CD4-positive, alpha-beta T cell (primary cell): Measurements from ENCODE around the gene VAMP2. TPM values are rescaled to one million over a fixed set of nuclear protein-coding genes. Genes with fewer than 3 reads are reported as not detected.

Source experiments
- ATAC-seq: fragments of 200-7000 bp; cut with Tn5 transposase; one replicate; pipeline ENCODE4 v1.10.0; 2022; ENCODE audit warnings: mild to moderate bottlenecking; ENCODE audit not compliant: poor library complexity
- CTCF ChIA-PET: fragments of 350-600 bp; sonication (Branson Sonifier 250); formaldehyde crosslinking; loops from one replicate; lab custom pipeline; 2021; ENCODE audit warnings: antibody characterized with exemption, inconsistent platforms; lab: Charles Lee
- POLR2A ChIA-PET: fragments of 350-600 bp; sonication (Branson Sonifier 250); formaldehyde crosslinking; loops from one replicate; lab custom pipeline; 2021; ENCODE audit warnings: antibody characterized with exemption, inconsistent platforms; lab: Charles Lee
- DNase-seq, 14 experiments: peaks; one replicate each; pipeline ENCODE4 v3.0.0-alpha.2; 2013 to 2020; ENCODE audit warnings: mixed read lengths in 2 of 14
- H3K27ac ChIP-seq, 2 donors: one replicate each; pipeline versions ENCODE4 v1.5.1 to v1.7.0; 2013; ENCODE audit warnings: low read length in 2 of 2, low read depth in 1 of 2, mild to moderate bottlenecking in 1 of 2
- H3K27me3 ChIP-seq, 2 experiments: 1 replicate in 1 of 2; 2 replicates in 1 of 2; pipeline versions ENCODE4 v1.6.1 to v1.7.0; 2013; ENCODE audit warnings: low read length in 2 of 2, control low read depth in 1 of 2, mild to moderate bottlenecking in 1 of 2, moderate library complexity in 1 of 2; ENCODE audit not compliant: insufficient read depth in 2 of 2, control insufficient read depth in 1 of 2
- H3K36me3 ChIP-seq: one replicate; pipeline ENCODE4 v1.6.1; 2013; ENCODE audit warnings: low read length, control low read depth; ENCODE audit not compliant: insufficient read depth
- H3K4me1 ChIP-seq: one replicate; pipeline ENCODE4 v1.6.1; 2013; ENCODE audit warnings: low read length, control low read depth; ENCODE audit not compliant: insufficient read depth
- H3K4me3 ChIP-seq: one replicate; pipeline ENCODE4 v1.5.1; 2013; ENCODE audit warnings: mild to moderate bottlenecking, low read length, moderate library complexity
- H3K9me3 ChIP-seq, 2 experiments: 1 replicate in 1 of 2; 2 replicates in 1 of 2; pipeline versions ENCODE4 v1.6.1 to v1.7.0; 2013; ENCODE audit warnings: low read length in 2 of 2, mild to moderate bottlenecking in 2 of 2, control low read depth in 1 of 2, moderate library complexity in 1 of 2; ENCODE audit not compliant: control insufficient read depth in 1 of 2, insufficient read depth in 1 of 2
- H3K27ac Mint-ChIP-seq: one replicate; pipeline ENCODE4 v1.8.0; 2020; ENCODE audit warnings: mixed read lengths
- H3K27me3 Mint-ChIP-seq: one replicate; pipeline ENCODE4 v1.8.0; 2021; ENCODE audit warnings: mixed read lengths
- H3K36me3 Mint-ChIP-seq: one replicate; pipeline ENCODE4 v1.8.0; 2021; ENCODE audit warnings: low read depth, mixed read lengths
- H3K4me1 Mint-ChIP-seq: one replicate; pipeline ENCODE4 v1.8.0; 2021; ENCODE audit warnings: low read depth, mixed read lengths
- H3K4me3 Mint-ChIP-seq: one replicate; pipeline ENCODE4 v1.8.0; 2020; ENCODE audit warnings: mild to moderate bottlenecking, mixed read lengths
- H3K9me3 Mint-ChIP-seq: one replicate; pipeline ENCODE4 v1.8.0; 2020; ENCODE audit warnings: mixed read lengths
- intact Hi-C, 2 experiments: fragments of 100-400 bp; cut with DNase I in 1 of 2; cut with micrococcal nuclease in 1 of 2; formaldehyde crosslinking; loops; one replicate each; pipeline versions ENCODE4 v1.15.1 to v1.9.0; 2023 to 2025; cut with DNase I, micrococcal nuclease
- total RNA-seq, 174 experiments: library from RNA in 2 of 174; stranded (reverse) in 2 of 174; gene quantifications; one replicate each; pipeline ENCODE4 v1.2.3 and lab custom pipeline; 2021 to 2026
- TF ChIP-seq, protein P1 (sequence below): fragments of 200-600 bp; IDR thresholded peaks from one replicate; pipeline ENCODE4 v1.8.0; 2022; ENCODE audit warnings: antibody characterized with exemption, mild to moderate bottlenecking

The VAMP2 gene
- total RNA-seq, 2 experiments from 2014 or later = 351 to 366 TPM

DNA sequence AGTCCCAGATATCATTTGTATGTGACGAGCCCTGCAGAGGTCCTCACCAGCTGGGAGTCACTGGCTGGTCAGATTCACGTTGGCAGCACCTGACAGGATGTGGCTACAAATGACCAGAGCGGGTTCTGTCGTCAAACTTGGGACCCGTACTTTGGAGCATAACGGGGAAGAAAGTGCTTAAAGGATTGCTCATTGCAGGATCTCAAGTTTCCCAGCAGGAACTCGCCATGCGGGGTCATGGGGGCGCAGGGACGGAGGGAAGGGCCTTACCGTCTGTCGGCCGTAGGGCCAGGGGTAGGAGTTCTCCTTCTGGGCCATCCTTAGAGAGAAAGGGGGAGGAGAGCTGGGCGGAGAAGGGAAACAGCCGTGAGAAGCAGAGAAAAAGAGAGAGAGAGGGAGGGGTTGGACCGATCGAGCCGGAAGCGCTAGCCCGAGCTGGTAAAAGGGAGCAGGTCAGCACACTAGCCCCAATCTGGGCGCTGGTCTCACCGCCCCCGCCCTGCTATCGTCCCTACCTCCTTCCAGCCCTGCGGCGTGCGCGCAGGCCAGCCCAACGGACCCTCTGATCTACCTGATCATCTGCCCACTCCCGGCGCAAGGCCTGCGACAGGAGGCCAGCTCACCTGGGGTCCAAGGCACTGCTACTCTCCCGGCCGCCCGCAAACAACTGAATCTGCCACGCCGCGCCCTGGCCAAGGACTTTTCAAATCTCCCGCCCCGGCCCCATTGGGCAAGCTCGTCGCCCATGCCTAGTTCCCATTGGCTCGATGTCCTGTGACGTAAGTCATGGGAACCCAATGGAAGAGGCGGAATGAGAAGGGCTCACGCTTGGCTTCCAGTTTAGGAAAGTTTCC, 47.4 kb upstream of the VAMP2 start, which contains the start of gene AURKB:
Gene AURKB, minus strand, starts transcription at position 669 of the 854 bp plus-strand sequence. Its CDS starts 351 bp downstream, at position 318.
- H3K27ac ChIP-seq = peak within 1 kb of the TSS; percentile 40 to 50
- H3K9me3 Mint-ChIP-seq = no peaks in the 10 kb centered on the region
- peak within 1 kb of the TSS; percentile 76 for H3K4me3 ChIP-seq
- CTCF ChIA-PET = interaction anchor here (0.6 to 1.8 kb wide), 8 partner anchors 11 to 693 kb away, joined by 3 to 6 read pairs (median 4); partner anchors contain the start of gene CTC1
- no peaks in the 10 kb centered on the region for H3K36me3 ChIP-seq
- no peaks in the 10 kb centered on the region for H3K27me3 ChIP-seq
- peak; percentile 84 to 97 (median 90) for DNase-seq
- peak within 1 kb of the TSS; percentile 27 for H3K27ac Mint-ChIP-seq
- TF ChIP-seq, protein P1, sequence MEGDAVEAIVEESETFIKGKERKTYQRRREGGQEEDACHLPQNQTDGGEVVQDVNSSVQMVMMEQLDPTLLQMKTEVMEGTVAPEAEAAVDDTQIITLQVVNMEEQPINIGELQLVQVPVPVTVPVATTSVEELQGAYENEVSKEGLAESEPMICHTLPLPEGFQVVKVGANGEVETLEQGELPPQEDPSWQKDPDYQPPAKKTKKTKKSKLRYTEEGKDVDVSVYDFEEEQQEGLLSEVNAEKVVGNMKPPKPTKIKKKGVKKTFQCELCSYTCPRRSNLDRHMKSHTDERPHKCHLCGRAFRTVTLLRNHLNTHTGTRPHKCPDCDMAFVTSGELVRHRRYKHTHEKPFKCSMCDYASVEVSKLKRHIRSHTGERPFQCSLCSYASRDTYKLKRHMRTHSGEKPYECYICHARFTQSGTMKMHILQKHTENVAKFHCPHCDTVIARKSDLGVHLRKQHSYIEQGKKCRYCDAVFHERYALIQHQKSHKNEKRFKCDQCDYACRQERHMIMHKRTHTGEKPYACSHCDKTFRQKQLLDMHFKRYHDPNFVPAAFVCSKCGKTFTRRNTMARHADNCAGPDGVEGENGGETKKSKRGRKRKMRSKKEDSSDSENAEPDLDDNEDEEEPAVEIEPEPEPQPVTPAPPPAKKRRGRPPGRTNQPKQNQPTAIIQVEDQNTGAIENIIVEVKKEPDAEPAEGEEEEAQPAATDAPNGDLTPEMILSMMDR = no peak
- H3K27me3 Mint-ChIP-seq = no peaks in the 10 kb centered on the region
- H3K4me1 ChIP-seq = peaks cover 16% of the 10 kb centered on the region
- intact Hi-C loops = loop anchor here (1.0 to 5.0 kb wide), 2 partner anchors 12 to 37 kb away; partner anchors contain the start of genes CTC1 (in 2 of the 2) and PFAS (in 2 of the 2)
- H3K9me3 ChIP-seq = no peaks in the 10 kb centered on the region
- POLR2A ChIA-PET = interaction anchor here (0.6 to 8.7 kb wide), 16 partner anchors 9 to 91 kb away, joined by 3 to 109 read pairs (median 8); partner anchors contain the start of genes BORCS6, CTC1 and PFAS
- peaks cover 19% of the 10 kb centered on the region for H3K4me1 Mint-ChIP-seq
- no peaks in the 10 kb centered on the region for H3K36me3 Mint-ChIP-seq
- peak; percentile 100 for ATAC-seq
- peak within 1 kb of the TSS; percentile 90 for H3K4me3 Mint-ChIP-seq

DNA sequence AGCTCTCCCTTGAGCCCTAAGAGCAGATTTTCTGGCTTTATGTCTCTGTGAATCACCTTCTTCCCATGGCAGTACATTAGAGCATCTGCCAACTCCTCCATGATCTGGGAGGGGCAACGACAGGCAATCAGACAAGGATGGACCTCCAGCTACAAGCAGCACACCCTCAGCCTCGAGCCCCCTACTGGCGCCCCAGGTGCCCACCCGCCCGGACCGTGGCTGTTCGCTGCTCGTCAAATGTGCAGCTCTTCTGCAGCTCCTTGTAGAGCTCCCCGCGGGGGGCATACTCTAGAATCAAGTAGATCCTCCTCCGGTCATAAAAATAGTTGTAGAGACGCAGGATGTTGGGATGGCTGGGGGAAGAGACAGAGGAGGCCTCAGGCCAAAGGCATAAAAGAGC, 43.8 kb upstream of the VAMP2 start:
- no peaks in the 10 kb centered on the region for H3K9me3 Mint-ChIP-seq
- H3K27me3 Mint-ChIP-seq = no peaks in the 10 kb centered on the region
- Histone ChIP-seq H3K9me3 (no peaks in the 10 kb centered on the region), H3K36me3 (no peaks in the 10 kb centered on the region), H3K4me1 (peaks cover 16% of the 10 kb centered on the region), H3K27me3 (no peaks in the 10 kb centered on the region), H3K4me3 (no peak overlapping the region), H3K27ac (no peak overlapping the region)
- TF ChIP-seq, protein P1 = no peak
- no peak for DNase-seq
- CTCF ChIA-PET = no interaction called here
- no peaks in the 10 kb centered on the region for H3K36me3 Mint-ChIP-seq
- no peak overlapping the region for H3K4me3 Mint-ChIP-seq
- no peak for ATAC-seq
- intact Hi-C loops = no loop called here
- POLR2A ChIA-PET = interaction anchor here (1.3 to 8.7 kb wide), 2 partner anchors 16 to 41 kb away, joined by 5 to 109 read pairs; partner anchors contain the start of gene CTC1
- peaks cover 17% of the 10 kb centered on the region for H3K4me1 Mint-ChIP-seq
- no peak overlapping the region for H3K27ac Mint-ChIP-seq

DNA sequence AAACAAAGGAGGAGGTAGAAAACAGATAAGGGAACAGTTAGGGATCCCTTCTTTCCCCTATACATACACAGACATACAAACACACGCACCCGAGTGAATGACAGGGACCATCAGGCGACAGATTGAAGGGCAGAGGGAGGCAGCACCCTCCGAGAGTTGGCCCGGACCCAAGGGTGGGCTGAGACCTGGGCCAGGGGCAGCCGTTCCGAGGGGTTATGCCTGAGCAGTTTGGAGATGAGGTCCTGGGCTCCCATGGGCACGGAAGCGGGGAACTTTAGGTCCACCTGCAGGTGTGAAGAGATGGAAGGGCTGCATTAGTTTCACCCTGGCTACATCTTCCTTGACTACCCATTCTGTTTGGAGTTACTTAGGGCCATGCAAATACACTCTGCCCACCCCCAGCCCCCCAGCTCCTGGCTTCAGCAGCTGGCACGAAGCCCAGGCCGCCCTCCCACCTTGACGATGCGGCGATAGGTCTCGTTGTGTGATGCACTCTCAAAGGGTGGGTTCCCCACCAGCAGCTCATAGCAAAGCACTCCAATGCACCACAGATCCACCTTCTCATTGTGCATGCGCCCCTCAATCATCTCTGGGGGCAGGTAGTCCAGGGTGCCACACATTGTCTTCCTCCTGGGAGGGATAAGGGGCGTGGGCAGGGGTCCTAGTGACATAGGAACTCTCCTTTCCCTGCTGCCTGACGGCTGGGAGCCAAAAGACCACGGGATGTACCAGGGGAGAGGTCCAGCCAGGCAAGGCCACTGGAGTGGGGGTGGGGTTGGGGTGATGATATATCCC, 42.2 kb upstream of the VAMP2 start:
- POLR2A ChIA-PET = interaction anchor here (8.7 kb wide), 1 partner anchor 17 kb away, joined by 109 read pairs; no protein-coding TSS in a partner anchor
- ATAC-seq = no peak

More for the DNA sequence above, 42.2 kb upstream of the VAMP2 start:
- TF ChIP-seq, protein P1 = no peak
- Histone ChIP-seq H3K4me3 (no peak overlapping the region), H3K27ac (no peak overlapping the region), H3K27me3 (no peaks in the 10 kb centered on the region), H3K9me3 (no peaks in the 10 kb centered on the region), H3K4me1 (peaks cover 8% of the 10 kb centered on the region), H3K36me3 (no peaks in the 10 kb centered on the region)
- no peak for DNase-seq
- no peaks in the 10 kb centered on the region for H3K9me3 Mint-ChIP-seq
- H3K4me1 Mint-ChIP-seq = peaks cover 7% of the 10 kb centered on the region
- no peak overlapping the region for H3K27ac Mint-ChIP-seq
- CTCF ChIA-PET = interaction anchor here (0.5 kb wide), 1 partner anchor 20 kb away, joined by 3 read pairs; no protein-coding TSS in a partner anchor
- no peaks in the 10 kb centered on the region for H3K27me3 Mint-ChIP-seq
- intact Hi-C loops = no loop called here
- H3K4me3 Mint-ChIP-seq = no peak overlapping the region
- H3K36me3 Mint-ChIP-seq = no peaks in the 10 kb centered on the region
